Vagina (tissue), 2 donors: ENCODE measurements around the gene GSDME.

ENCODE experiments used
- POLR2A ChIP-seq, 2 donors: fragments of 450-650 bp; IDR thresholded peaks; one replicate each; pipeline ENCODE4 v1.6.1; 2017; ENCODE audit warnings: antibody characterized with exemption in 2 of 2, mild to moderate bottlenecking in 2 of 2, moderate library complexity in 2 of 2
- POLR2AphosphoS5 ChIP-seq, 2 donors: sonication (generic); formaldehyde crosslinking; IDR thresholded peaks; one replicate each; pipeline ENCODE4 v1.9.0; 2017; ENCODE audit warnings: antibody characterized with exemption in 2 of 2, mild to moderate bottlenecking in 2 of 2, low read depth in 1 of 2; ENCODE audit not compliant: insufficient read depth in 1 of 2
- TF ChIP-seq, protein P1 (sequence below), 3 experiments: fragments of 450-650 bp in 2 of 3; fragments of 200-600 bp in 1 of 3; sonication (generic) in 1 of 3; IDR thresholded peaks; one replicate each; pipeline ENCODE4 v1.5.1; 2017 to 2019; ENCODE audit warnings: antibody characterized with exemption in 3 of 3, mild to moderate bottlenecking in 2 of 3, moderate library complexity in 2 of 3

- TF ChIP-seq, protein P1, sequence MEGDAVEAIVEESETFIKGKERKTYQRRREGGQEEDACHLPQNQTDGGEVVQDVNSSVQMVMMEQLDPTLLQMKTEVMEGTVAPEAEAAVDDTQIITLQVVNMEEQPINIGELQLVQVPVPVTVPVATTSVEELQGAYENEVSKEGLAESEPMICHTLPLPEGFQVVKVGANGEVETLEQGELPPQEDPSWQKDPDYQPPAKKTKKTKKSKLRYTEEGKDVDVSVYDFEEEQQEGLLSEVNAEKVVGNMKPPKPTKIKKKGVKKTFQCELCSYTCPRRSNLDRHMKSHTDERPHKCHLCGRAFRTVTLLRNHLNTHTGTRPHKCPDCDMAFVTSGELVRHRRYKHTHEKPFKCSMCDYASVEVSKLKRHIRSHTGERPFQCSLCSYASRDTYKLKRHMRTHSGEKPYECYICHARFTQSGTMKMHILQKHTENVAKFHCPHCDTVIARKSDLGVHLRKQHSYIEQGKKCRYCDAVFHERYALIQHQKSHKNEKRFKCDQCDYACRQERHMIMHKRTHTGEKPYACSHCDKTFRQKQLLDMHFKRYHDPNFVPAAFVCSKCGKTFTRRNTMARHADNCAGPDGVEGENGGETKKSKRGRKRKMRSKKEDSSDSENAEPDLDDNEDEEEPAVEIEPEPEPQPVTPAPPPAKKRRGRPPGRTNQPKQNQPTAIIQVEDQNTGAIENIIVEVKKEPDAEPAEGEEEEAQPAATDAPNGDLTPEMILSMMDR (IDR thresholded peaks at IDR 0.05): no peak
- TF ChIP-seq POLR2AphosphoS5 (IDR thresholded peaks at IDR 0.05; ENCODE audit: insufficient read depth in 1 of 2, low read depth in 1 of 2) (no peak), POLR2A (IDR thresholded peaks at IDR 0.05) (no peak)
These were observed 34.1 kb downstream of the GSDME start for GRCh38 chr7:24723178-24723530.
